GM12891 (cell line): ENCODE data around the gene F3. TPM values are rescaled to one million over a fixed set of nuclear protein-coding genes. Genes with fewer than 3 reads are reported as not detected.
"Not testable (repeated sequence)": the region's sequence is repeated elsewhere in the genome, so short reads cannot be mapped to it uniquely, and the experiment has no call there.

Experiments used
- DNase-seq: peaks from one replicate; pipeline ENCODE4 v3.0.0; 2011; ENCODE audit warnings: low spot score; ENCODE audit not compliant: insufficient read length
- FAIRE-seq: peaks from 2 replicates; lab custom pipeline; 2011; peaks lifted over from hg19 to GRCh38; lab: Jason Lieb, UNC
- PAX5 ChIP-seq: IDR thresholded peaks from 2 replicates; pipeline ENCODE4 v1.6.1; 2011; ENCODE audit warnings: low read length, moderate library complexity, mild to moderate bottlenecking; ENCODE audit not compliant: insufficient read depth, severe bottlenecking
- POLR2A ChIP-seq: IDR thresholded peaks from 2 replicates; pipeline ENCODE4 v1.6.1; 2011; ENCODE audit warnings: low read depth, low read length, control low read depth
- POLR2AphosphoS5 ChIP-seq: IDR thresholded peaks from 2 replicates; pipeline ENCODE4 v1.6.1; 2011; ENCODE audit warnings: low read depth, low read length, control low read depth
- POU2F2 ChIP-seq: IDR thresholded peaks from 2 replicates; pipeline ENCODE4 v1.6.1; 2011; ENCODE audit warnings: low read depth, mild to moderate bottlenecking, control low read depth, low read length, moderate library complexity
- SPI1 ChIP-seq: IDR thresholded peaks from 2 replicates; pipeline ENCODE4 v1.6.1; 2011; ENCODE audit warnings: low read depth, low read length, control low read depth
- TAF1 ChIP-seq: IDR thresholded peaks from 2 replicates; pipeline ENCODE4 v1.6.1; 2011; ENCODE audit warnings: low read depth, low read length, control low read depth
- polyA plus RNA-seq: library from polyadenylated mRNA; unstranded; fragments of >200 nt; gene quantifications from one replicate; pipeline ENCODE4 v1.2.1, GENCODE V29; 2012; ENCODE audit warnings: low read depth, missing spikeins, inconsistent platforms; ENCODE audit not compliant: missing spikeins

Gene F3
- polyA plus RNA-seq, result not detected

DNA sequence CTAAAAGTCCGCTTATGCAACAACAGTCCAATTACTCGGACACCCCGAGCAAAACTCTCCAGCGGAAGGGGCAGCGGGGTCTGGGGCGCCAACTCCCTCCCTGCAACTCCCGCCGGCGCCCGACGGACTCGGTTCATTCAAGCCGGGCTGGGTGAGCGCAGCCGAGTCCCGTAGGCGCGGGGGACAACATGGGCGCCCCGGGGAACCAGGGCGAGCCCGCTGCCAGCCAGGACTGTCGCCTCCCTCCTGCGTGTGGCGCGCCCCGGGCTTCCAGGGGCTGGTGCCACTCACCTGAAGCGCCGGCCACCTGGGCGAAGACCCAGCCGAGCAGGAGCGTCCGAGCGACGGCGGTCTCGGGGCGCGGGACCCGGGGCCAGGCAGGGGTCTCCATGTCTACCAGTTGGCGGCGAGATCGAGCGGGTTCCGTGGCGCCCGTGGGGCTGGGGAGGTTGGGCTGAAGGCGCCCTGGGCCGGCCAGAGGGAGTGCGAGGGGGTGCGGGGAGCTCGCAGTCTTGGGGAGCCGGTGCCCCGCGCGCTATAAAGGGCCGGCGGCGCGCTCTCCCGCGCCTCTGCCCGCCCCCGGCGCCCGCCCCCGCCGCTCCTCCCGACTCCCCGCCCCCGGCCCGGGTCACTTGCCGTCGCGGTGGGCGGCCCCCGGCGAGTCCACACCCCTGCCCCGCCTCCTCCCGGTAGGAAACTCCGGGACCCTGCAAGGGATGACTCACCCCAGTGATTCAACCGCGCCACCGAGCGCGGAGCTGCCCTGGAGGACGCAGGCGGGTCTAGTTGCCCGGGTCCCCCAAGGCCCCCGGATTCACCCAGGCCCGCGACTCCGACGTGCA, at the start of gene F3:
Gene F3, minus strand, starts transcription at position 514 of the 842 bp plus-strand sequence. Its CDS starts 123 bp downstream, at position 391.
- DNase-seq, result peak; percentile 42
- no peak for FAIRE-seq
- TF ChIP-seq PAX5 (no peak), POLR2AphosphoS5 (no peak), POLR2A (no peak), SPI1 (no peak), POU2F2 (no peak), TAF1 (no peak)

DNA sequence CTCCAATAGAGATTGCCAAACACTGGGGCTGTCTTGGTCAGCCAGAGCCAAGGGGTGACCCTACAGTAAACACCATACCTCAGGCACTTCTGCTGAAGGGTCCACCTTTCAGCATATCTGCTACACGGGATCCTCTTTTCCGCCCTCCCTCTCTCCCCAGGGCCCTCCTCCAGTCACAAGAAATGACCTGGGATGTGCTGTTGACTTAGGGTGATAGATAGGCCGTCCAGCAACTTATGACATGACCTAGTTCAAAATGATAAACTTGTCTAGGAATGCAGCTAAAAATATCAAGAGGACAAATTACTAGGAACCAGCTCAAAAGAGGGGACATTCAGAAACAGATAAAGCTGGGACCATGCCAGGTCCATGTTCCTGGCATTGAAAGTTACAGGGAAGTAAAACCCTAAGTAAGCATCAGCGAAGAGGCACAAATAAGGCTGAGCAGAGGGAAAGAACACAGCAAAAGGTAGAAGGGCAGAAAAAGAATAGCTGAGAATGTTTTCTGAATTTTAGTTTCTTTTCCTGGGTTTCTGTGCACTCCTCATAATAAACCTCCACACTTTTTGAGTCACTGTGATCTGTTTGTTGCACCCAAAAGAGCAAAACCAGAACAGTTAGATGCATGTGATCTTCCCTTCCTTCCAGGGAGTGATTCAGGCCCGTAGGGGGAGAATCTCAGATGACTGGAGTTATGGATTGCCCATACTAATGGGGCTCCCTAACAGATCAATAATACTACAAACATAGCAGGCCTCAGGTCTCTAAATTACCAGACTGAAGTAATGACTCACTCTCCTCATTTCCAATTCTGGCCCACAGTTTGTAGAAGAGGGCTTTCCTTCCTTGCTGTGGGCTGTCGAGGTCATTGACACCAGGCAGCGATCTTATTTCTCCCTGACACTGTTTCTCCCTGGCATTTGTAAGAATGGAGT, 48.9 kb upstream of the F3 start:
- FAIRE-seq (no peak), DNase-seq (no peak)
- no peak for TF ChIP-seq POU2F2
- no peak for TF ChIP-seq TAF1
- no peak for TF ChIP-seq POLR2A
- no peak for TF ChIP-seq SPI1
- no peak for TF ChIP-seq PAX5
- no peak for TF ChIP-seq POLR2AphosphoS5

DNA sequence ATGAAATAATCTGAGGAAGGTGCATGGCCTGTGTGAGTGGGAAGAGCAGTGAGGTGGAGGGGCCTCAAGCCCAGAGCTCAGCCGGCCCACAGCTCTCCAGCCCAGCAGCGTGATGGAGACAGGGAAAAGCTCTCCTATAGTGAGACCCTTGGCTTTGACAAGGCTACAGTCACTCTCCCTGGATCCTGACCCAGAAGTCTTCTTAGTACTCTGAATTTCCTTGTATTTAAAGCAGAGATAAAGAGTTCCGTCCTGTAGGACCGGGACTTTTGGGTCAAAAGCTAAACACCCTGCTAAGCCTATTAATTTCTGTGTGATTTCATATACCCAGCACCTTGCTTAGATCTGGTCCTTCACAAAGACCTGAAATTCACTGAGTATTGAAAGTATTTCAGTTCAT, 48.2 kb upstream of the F3 start:
- no peak for TF ChIP-seq TAF1
- no peak for TF ChIP-seq POU2F2
- TF ChIP-seq PAX5, result no peak
- no peak for TF ChIP-seq POLR2A
- TF ChIP-seq SPI1, result no peak
- no peak for TF ChIP-seq POLR2AphosphoS5
- DNase-seq (no peak), FAIRE-seq (no peak)

DNA sequence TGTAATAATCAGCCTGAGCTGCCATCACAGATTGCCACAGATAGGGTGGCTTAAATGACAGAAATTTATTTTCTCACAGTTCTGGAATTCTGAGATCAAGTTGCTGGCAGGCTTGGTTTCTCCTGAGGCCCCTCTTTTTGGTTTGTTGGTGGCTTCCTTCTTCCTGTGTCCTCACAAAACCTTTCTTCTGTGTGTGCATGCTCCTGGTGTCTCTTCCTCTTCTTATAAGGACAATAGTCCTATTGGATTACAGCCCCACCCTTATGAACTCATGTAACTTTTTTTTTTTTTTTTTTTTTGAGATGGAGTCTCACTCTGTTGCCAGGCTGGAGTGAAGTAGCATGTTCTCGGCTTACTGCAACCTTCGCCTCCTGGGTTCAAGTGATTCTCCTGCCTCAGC, 41.0 kb upstream of the F3 start:
- FAIRE-seq (no peak), DNase-seq (no peak)
- TF ChIP-seq POLR2AphosphoS5 (no peak), PAX5 (no peak), SPI1 (no peak), TAF1 (no peak), POLR2A (no peak), POU2F2 (no peak)

DNA sequence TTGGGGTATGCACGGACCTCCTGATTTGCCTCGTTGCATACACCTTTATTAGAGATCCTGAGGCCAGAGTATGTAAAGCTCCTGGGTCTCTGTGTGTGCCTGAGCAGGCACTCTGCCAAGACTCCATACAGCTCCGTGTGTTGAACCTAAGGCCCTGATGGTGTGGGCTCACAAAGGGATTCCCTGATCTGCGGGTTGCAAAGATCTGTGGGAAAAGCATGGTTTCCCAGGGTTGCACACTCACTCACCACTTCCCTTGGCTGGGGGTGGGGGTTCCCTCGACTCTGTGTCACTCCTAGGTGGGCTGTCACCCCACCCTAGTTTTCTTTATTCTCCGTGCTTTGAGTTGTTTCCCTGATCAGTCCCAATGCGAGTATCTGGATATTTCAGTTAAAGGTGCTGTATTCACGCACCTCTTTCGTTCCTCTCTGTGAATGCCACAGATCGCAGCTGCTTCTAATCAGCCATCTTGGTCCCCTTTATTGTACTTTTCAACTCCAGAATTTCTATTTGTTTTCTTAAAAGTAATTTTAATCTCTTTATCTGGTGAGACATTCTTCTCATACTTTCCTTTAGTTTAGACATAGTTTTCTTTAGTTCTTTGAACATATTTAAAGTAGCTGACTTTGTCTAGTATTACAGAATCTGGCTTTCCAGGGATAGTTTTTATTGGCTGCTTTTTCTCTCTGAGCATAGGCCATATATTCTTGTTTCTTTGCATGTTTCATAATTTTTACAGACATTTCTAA, 39.0 kb upstream of the F3 start:
- no peak for FAIRE-seq
- TF ChIP-seq TAF1, result no peak
- no peak for TF ChIP-seq PAX5
- no peak for TF ChIP-seq POLR2A
- no peak for TF ChIP-seq POU2F2
- no peak for TF ChIP-seq SPI1
- TF ChIP-seq POLR2AphosphoS5, result no peak
- DNase-seq, result no peak

DNA sequence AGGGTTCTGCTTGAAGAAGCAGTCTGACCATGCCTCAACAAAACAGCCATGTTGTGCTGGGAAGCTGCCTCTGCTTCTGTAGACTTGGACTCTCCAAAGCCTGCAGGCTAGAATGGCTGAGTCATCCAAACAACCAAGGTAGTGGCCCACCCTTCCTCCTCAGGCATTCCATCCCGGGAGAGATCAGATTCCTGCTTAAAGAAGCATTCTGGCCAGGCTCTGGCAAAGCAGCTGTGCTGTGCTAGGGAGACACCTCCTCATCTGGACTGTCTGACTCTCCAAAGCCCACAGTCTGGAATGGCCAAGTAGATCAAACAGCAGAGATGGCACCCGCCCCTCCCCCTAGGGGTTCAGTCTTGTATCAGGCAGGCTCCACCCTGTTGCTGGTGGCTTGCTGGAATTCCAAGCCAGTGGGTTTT, 38.3 kb upstream of the F3 start:
- TF ChIP-seq POLR2A, result no peak
- no peak for TF ChIP-seq POU2F2
- TF ChIP-seq SPI1, result no peak
- TF ChIP-seq POLR2AphosphoS5, result no peak
- TF ChIP-seq PAX5, result no peak
- no peak for TF ChIP-seq TAF1
- DNase-seq, result no peak
- FAIRE-seq, result no peak

DNA sequence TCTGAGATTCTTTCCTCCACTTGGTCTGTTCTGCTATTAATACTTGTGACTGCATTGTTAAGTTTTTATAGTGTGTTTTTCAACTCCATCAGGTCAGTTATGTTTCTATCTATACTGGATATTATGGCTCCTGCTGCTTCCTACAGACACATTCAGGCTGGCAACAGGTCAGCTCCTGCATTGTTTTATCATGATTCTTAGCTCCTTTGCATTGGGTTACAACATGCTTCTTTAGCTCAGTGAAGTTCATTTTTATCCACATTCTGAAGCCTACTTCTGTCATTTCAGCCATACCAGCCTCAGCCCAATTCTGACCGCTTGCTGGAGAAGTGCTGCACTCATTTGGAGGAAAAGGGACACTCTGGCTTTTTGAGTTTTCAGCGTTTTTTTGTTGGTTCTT, 37.3 kb upstream of the F3 start:
- no peak for FAIRE-seq
- TF ChIP-seq POLR2A (no peak), PAX5 (no peak), TAF1 (no peak), POU2F2 (no peak), SPI1 (no peak), POLR2AphosphoS5 (no peak)
- no peak for DNase-seq

DNA sequence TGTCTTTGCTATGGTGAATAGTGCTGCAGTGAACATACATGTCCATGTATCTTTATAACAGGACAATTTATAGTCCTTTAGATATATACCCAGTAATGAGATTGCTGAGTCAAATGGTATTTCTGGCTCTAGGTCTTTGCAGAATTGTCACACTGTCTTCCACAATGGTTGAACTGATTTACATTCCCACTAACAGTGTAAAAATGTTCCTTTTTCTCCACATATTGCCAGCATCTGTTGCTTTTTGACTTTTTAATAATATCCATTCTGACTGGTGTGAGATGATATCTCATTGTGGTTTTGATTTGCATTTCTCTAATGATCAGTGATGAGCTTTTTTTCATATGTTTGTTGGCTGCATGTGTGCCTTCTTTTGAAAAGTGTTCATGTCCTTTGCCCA, 32.4 kb upstream of the F3 start:
- FAIRE-seq, DNase-seq: not testable (repeated sequence)

DNA sequence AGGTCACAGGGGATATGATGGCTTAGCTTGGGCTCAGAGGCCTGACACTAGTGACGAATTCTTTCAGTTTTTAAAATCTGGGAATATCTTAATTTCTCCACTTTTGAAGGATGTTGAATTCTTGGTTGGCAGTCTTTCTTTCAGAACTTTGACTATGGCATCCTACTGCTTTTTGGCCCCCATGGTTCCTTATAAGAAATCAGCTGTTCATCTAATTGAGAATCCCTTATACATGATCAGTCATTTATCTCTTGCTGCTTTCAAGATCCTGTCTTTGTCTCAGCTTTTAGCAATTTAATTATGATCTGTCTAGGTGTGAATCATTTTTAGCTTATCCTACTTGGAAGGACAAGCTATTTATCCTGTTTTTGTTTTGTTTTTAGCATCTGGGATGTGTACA, 31.2 kb upstream of the F3 start:
- FAIRE-seq, result no peak
- TF ChIP-seq POLR2A (no peak), PAX5 (no peak), SPI1 (no peak), POLR2AphosphoS5 (no peak), POU2F2 (no peak), TAF1 (no peak)

DNA sequence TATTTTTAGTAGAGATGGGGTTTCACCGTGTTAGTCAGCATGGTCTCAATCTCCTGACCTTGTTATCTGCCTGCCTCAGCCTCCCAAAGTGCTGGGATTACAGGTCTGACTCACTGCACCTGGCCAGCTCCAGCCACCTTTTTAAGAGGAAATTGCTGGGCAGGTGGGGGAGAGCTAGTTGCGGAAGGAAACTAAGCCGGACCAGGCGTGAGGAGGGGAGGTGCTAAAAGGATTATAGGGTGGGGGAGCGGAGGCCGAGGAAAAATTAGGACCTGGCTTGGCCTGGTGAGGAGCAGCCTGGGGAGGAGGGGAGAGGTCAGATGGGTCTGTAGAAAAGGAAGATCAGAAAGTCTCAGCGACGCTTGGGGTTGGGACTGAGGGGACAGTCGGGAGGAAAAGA, 29.4 kb upstream of the F3 start:
- not testable (repeated sequence) for DNase-seq

More for the DNA sequence above, 31.2 kb upstream of the F3 start:
- no peak for DNase-seq

DNA sequence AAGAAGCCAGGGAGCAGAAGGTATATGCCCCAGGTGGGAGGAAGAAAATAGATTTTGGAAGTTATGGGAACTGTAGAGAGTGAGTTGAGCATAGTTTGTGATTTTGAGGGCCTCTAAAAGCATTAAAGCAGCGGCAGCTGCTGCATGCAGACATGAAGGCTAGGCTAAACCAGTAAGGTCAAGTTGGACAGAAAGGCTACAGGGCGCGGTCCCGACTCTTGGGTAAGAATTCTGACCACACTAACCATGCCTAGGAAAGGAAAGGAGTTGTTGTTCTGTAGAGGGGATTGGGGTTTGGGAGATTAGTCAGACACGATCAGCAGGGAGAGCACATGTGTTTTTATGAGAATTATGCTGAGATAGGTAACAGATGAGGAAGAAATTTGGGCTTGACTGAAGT, 27.2 kb upstream of the F3 start:
- not testable (repeated sequence) for FAIRE-seq, DNase-seq

More for the DNA sequence above, 29.4 kb upstream of the F3 start:
- FAIRE-seq, result not testable (repeated sequence)

DNA sequence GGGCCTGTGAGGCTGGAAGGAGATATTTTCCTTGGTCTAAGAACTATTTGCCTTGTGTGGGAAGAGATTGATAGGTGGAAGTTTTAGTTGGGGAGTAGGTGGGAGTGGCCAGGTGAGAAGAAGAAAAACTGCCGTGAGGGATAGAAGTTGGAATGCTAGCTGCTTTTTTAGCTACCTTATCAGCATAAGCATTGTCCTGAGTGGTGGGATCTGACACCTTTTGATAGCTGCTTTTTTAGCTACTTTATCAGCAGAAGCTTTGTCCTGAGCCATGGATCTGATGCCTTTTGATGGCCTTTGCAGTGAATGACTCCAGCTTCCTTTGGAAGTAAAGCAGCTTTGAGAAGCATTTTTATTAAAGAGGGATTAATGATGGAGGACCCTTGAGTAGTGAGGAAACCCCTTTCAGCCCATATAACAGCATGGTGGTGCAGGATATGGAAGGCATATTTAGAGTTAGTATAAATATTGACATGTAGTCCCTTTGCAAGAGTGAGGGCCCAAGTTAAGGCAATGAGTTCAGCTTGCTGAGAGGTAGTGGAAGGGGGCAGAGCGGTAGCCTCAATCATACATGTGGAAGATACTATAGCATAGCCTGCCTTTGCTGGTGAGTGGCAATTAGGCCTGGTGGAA, 26.5 kb upstream of the F3 start:
- not testable (repeated sequence) for FAIRE-seq, DNase-seq

DNA sequence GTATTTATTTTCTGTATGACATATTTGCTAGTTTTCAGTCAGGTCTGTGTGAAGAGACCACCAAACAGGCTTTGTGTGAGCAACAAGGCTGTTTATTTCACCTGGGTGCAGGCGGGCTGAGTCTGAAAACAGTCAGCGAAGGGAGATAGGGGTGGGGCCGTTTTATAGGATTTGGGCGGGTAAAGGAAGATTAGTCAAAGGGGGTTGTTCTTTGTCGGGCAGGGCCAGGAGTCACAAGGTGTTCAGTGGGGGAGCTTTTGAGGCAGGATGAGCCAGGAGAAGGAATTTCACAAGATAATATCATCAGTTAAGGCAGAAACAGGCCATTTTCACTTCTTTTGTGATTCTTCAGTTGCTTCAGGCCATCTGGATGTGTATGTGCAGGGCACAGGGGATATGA, 24.9 kb upstream of the F3 start:
- not testable (repeated sequence) for FAIRE-seq, DNase-seq
